Stimulated activated CD4-positive, alpha-beta T cell treated with anti-CD3 and anti-CD28 coated beads, Interleukin-4, amount 100 ng/mL, for 4 hours (primary cell): Measurements from ENCODE around the gene PSPC1.

ENCODE experiments used
- DNase-seq, 2 experiments: peaks; one replicate each; pipeline ENCODE4 v3.0.0-alpha.2; 2020

The PSPC1 gene

GRCh38 chr13:19670147-19670546 is 112.6 kb downstream of the PSPC1 start:
- DNase-seq, result no peak

- DNase-seq, result no peak
These were observed 114.0 kb downstream of the PSPC1 start for GRCh38 chr13:19668778-19669177.

DNA sequence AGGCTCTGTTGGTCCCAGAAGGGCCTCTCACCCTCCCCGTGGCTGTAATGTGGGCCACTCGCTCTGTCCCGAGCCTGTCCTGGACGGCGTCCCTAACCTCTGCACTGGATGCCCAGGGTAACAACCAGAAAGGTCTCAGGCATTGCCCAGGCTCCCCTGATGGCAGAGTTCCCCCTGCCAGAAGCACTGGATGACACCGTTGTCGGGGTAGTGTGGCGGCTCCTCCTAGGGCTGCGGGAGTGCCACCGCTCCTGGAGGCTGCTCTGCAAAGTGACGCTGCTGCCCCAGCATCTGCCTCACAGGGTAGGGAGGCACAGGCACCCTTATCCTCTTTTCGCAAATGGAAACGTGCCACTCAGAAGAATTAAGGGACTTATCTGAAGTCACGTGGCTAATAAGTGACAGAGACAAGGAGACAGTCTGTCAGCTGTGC is 117.3 kb downstream of the PSPC1 start:
- no peak for DNase-seq

GRCh38 chr13:19664481-19665230 is 118.1 kb downstream of the PSPC1 start:
- DNase-seq, result no peak

GRCh38 chr13:19663416-19663979 is 119.2 kb downstream of the PSPC1 start:
- DNase-seq, result no peak

DNA sequence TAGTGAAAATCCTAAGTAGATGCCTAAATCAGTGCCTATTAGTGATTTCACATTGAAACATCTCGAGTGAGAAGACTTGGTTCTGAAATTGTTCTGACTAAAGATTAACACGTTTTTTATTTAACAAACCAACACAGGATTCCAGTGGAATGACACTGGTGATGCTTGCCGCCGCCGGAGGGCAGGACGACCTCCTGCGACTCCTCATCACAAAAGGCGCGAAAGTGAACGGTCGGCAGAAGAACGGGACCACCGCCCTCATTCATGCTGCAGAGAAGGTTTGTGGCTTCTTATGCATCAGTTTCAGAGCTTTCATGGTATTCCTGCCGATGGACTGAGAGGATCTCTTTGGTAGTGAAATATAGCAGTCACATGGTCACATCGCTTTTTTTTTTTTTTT is 121.2 kb downstream of the PSPC1 start:
- DNase-seq, result no peak

DNA sequence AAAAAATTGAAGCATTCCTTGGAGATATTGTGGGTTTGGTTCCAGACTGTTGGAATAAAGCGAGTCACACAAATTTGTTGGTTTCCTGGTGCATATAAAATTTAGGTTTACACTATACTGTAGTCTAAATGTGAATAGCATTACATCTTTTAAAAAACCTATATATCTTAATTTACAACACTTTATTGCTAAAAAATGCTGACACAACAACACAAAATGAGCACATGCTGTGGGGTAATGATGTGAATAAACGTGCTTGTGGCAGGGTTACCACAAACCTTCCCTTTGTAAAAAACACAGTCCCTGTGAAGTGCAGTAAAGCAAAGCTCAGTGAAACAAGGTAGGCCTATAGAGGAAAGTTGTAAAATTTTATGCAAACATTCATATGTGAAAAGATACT is 121.6 kb downstream of the PSPC1 start:
- DNase-seq, result no peak

DNA sequence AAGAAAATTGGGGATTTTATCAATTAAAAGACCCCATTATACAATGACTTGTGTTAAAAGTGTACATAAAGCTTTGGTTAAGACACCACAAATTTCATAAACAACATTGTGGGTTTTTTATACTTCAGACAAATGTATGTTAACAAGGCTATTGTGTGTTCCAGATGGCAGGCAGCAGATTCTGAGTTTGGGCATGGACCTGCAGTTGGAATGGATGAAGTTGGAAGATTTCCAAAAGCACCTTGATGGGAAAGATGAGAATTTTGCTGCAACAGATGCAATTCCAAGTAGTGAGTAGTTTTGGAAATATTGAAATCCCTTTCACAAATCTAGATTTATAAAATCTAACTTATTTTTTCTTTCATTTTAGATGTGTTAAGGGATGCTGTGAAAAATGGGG is 123.9 kb downstream of the PSPC1 start:
- DNase-seq, result no peak

- DNase-seq, result no peak
These were observed 124.7 kb downstream of the PSPC1 start for GRCh38 chr13:19657872-19658591.
